Ovary (tissue), 3 donors: Measurements from ENCODE around the gene P2RY4.

ENCODE experiments used
- EP300 ChIP-seq: sonication (generic); formaldehyde crosslinking; IDR thresholded peaks from one replicate; pipeline ENCODE4 v1.6.1; 2017; ENCODE audit warnings: antibody characterized with exemption
- POLR2A ChIP-seq: fragments of 450-650 bp; IDR thresholded peaks from one replicate; pipeline ENCODE4 v1.6.1; 2017; ENCODE audit warnings: antibody characterized with exemption, mild to moderate bottlenecking, moderate library complexity
- TF ChIP-seq, protein P1 (sequence below), 3 donors: fragments of 450-650 bp in 2 of 3; fragments of 200-600 bp in 1 of 3; IDR thresholded peaks; one replicate each; pipeline versions ENCODE4 v1.5.1 to v1.8.0; 2016 to 2022; ENCODE audit warnings: antibody characterized with exemption in 3 of 3, mild to moderate bottlenecking in 1 of 3
- donor health status: DM: no; HTN: no; CAD: no.

DNA sequence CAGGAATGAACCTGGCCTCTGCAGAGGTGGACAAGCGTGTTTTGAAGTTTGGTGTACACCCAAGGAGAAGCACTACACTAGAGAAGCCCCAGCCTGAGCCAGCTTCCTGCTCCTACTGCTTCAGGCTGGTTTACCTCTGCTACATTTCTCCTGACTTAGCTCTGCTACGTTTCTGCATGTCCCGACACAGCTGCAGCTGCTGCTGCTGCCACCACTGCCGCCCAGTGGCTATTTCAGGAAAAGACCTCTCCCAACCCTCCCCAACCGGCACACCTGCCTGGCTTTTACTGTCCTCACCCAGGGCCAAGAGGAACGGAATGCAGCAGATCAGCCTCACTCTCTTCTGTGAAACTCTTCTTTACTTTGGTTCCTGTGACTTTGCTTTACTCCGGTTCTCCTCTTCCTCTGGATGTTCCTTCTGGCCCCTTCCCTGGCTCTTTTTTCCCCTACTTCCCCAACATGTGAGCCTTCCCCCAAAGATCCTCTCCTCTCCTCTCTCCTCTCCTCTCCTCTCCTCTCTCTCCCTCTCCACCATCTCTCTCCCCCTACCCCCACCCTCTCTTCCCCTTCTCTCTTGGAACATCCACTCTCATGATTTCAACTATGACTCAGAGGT, 3.1 kb upstream of the P2RY4 start:
- TF ChIP-seq POLR2A (no peak), EP300 (no peak)
- TF ChIP-seq, protein P1, sequence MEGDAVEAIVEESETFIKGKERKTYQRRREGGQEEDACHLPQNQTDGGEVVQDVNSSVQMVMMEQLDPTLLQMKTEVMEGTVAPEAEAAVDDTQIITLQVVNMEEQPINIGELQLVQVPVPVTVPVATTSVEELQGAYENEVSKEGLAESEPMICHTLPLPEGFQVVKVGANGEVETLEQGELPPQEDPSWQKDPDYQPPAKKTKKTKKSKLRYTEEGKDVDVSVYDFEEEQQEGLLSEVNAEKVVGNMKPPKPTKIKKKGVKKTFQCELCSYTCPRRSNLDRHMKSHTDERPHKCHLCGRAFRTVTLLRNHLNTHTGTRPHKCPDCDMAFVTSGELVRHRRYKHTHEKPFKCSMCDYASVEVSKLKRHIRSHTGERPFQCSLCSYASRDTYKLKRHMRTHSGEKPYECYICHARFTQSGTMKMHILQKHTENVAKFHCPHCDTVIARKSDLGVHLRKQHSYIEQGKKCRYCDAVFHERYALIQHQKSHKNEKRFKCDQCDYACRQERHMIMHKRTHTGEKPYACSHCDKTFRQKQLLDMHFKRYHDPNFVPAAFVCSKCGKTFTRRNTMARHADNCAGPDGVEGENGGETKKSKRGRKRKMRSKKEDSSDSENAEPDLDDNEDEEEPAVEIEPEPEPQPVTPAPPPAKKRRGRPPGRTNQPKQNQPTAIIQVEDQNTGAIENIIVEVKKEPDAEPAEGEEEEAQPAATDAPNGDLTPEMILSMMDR (IDR thresholded peaks at IDR 0.05), result peak in 2 of 3 donors; percentile 14 to 32
